ENCODE measurements around the gene HBD.
"Not testable (repeated sequence)": the region's sequence is repeated elsewhere in the genome, so short reads cannot be mapped to it uniquely, and the experiment has no call there.

DNA sequence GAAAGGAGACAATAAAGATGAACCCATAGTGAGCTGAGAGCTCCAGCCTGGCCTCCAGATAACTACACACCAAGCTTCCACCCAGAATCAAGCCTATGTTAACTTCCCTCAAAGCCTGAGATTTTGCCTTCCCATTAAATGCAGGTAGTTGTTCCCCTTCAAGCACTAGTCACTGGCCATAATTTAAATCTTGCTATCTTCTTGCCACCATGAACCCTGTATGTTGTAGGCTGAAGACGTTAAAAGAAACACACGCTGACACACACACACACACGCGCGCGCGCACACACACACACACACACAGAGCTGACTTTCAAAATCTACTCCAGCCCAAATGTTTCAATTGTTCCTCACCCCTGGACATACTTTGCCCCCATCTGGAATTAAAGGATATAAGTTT is 14.2 kb upstream of the HBD start:
- TF ChIP-seq NFRKB (IDR thresholded peaks at IDR 0.05); FOXA1 (IDR thresholded peaks at IDR 0.05); FOXK2 (IDR thresholded peaks at IDR 0.05); CTBP1 (IDR thresholded peaks at IDR 0.05; ENCODE audit: borderline replicate concordance): not testable (repeated sequence)
